ENCODE data around the gene MCCC2. TPM values are rescaled to one million over a fixed set of nuclear protein-coding genes. Genes with fewer than 3 reads are reported as not detected.

MCCC2 gene
- total and polyA plus RNA-seq, 2 of the 13 experiments (the other 11 are each of a cell fraction or from before 2014, with no cell fraction given): 44.8 to 83.6 TPM

GRCh38 chr5:71695071-71695470, 107.9 kb downstream of the MCCC2 start (continued):
- no peak for TF ChIP-seq ZBTB40 (IDR thresholded peaks at IDR 0.05)
- TF ChIP-seq ZBTB40 (CRISPR knock-in tag; IDR thresholded peaks at IDR 0.05): peak; percentile 58; the same call in 1 of the 2 replicates
- TF ChIP-seq LCORL (IDR thresholded peaks at IDR 0.05): no peak
- peak; percentile 74 for TF ChIP-seq LCORL (CRISPR knock-in tag; IDR thresholded peaks at IDR 0.05)
- peak; percentile 76; the same call in 1 of the 2 replicates for TF ChIP-seq AHDC1 (CRISPR knock-in tag; IDR thresholded peaks at IDR 0.05; ENCODE audit: borderline replicate concordance)
- no peak for TF ChIP-seq ZNF740 (CRISPR knock-in tag; IDR thresholded peaks at IDR 0.05)
- no peak for TF ChIP-seq FOXP1 (IDR thresholded peaks at IDR 0.05)
- TF ChIP-seq FOXP1 (CRISPR knock-in tag; IDR thresholded peaks at IDR 0.05): peak; percentile 19; the same call in 1 of the 2 replicates
- TF ChIP-seq HNF1B (CRISPR knock-in tag; IDR thresholded peaks at IDR 0.05): 0 out of 2 replicates have a peak, but pooled peaks have one; percentile 39
- peak; percentile 72; the same call in 1 of the 2 replicates for TF ChIP-seq MTA1 (CRISPR knock-in tag; IDR thresholded peaks at IDR 0.05; ENCODE audit: borderline replicate concordance)

Measured in HepG2 (cell line).